ENCODE data around the gene ATXN7L1. TPM values are rescaled to one million over a fixed set of nuclear protein-coding genes. Genes with fewer than 3 reads are reported as not detected.

The ATXN7L1 gene
- total RNA-seq, 1 donor from 2014 or later, result 20.6 TPM

GRCh38 chr7:105655500-105656380 lies 220.7 kb downstream of the ATXN7L1 start:
- DNase-seq, result no peak
- Mint-ChIP-seq H3K4me3 (ENCODE audit: unreplicated experiment) (no peak overlapping the region), H3K27ac (ENCODE audit: unreplicated experiment) (no peak overlapping the region), H3K4me1 (ENCODE audit: low read depth, unreplicated experiment) (peaks cover 18% of the 10 kb centered on the region), H3K36me3 (ENCODE audit: unreplicated experiment) (no peaks in the 10 kb centered on the region), H3K9me3 (ENCODE audit: unreplicated experiment) (peaks cover 6% of the 10 kb centered on the region), H3K27me3 (ENCODE audit: unreplicated experiment) (peaks cover 4% of the 10 kb centered on the region)
- TF ChIP-seq CTCF (IDR thresholded peaks at IDR 0.05; ENCODE audit: partially characterized antibody, unreplicated experiment), result no peak

GRCh38 chr7:105655067-105655466 lies 221.3 kb downstream of the ATXN7L1 start:
- H3K36me3 Mint-ChIP-seq (ENCODE audit: unreplicated experiment), result no peaks in the 10 kb centered on the region
- no peak overlapping the region for H3K4me3 Mint-ChIP-seq (ENCODE audit: unreplicated experiment)
- no peak for TF ChIP-seq CTCF (IDR thresholded peaks at IDR 0.05; ENCODE audit: partially characterized antibody, unreplicated experiment)
- H3K4me1 Mint-ChIP-seq (ENCODE audit: low read depth, unreplicated experiment), result peaks cover 18% of the 10 kb centered on the region
- H3K27me3 Mint-ChIP-seq (ENCODE audit: unreplicated experiment), result peaks cover 8% of the 10 kb centered on the region
- no peak for DNase-seq
- H3K9me3 Mint-ChIP-seq (ENCODE audit: unreplicated experiment), result peaks cover 8% of the 10 kb centered on the region
- H3K27ac Mint-ChIP-seq (ENCODE audit: unreplicated experiment), result no peak overlapping the region

- no peak overlapping the region for H3K4me3 Mint-ChIP-seq (ENCODE audit: unreplicated experiment)
- peaks cover 6% of the 10 kb centered on the region for H3K9me3 Mint-ChIP-seq (ENCODE audit: unreplicated experiment)
- H3K27ac Mint-ChIP-seq (ENCODE audit: unreplicated experiment), result no peak overlapping the region
- no peak for DNase-seq
- H3K27me3 Mint-ChIP-seq (ENCODE audit: unreplicated experiment), result peaks cover 10% of the 10 kb centered on the region
- H3K36me3 Mint-ChIP-seq (ENCODE audit: unreplicated experiment), result no peaks in the 10 kb centered on the region
- peaks cover 22% of the 10 kb centered on the region for H3K4me1 Mint-ChIP-seq (ENCODE audit: low read depth, unreplicated experiment)
- no peak for TF ChIP-seq CTCF (IDR thresholded peaks at IDR 0.05; ENCODE audit: partially characterized antibody, unreplicated experiment)
Observed at GRCh38 chr7:105654095-105654686, 222.2 kb downstream of the ATXN7L1 start.

- peaks cover 10% of the 10 kb centered on the region for H3K27me3 Mint-ChIP-seq (ENCODE audit: unreplicated experiment)
- DNase-seq, result no peak
- no peak for TF ChIP-seq CTCF (IDR thresholded peaks at IDR 0.05; ENCODE audit: partially characterized antibody, unreplicated experiment)
- no peaks in the 10 kb centered on the region for H3K36me3 Mint-ChIP-seq (ENCODE audit: unreplicated experiment)
- H3K4me1 Mint-ChIP-seq (ENCODE audit: low read depth, unreplicated experiment), result peaks cover 28% of the 10 kb centered on the region
- H3K4me3 Mint-ChIP-seq (ENCODE audit: unreplicated experiment), result no peak overlapping the region
- H3K27ac Mint-ChIP-seq (ENCODE audit: unreplicated experiment), result peak overlapping the region; percentile 18
- peaks cover 5% of the 10 kb centered on the region for H3K9me3 Mint-ChIP-seq (ENCODE audit: unreplicated experiment)
Observed at GRCh38 chr7:105653441-105654005, 222.9 kb downstream of the ATXN7L1 start.
